ENCODE data around the gene PARD3. TPM values are rescaled to one million over a fixed set of nuclear protein-coding genes. Genes with fewer than 3 reads are reported as not detected.

PARD3 gene
- total and polyA plus RNA-seq, 10 of the 15 experiments (the other 5 are each of a cell fraction or from before 2014, with no cell fraction given) = 2.6 to 43.1 (median 13.9) TPM

DNA sequence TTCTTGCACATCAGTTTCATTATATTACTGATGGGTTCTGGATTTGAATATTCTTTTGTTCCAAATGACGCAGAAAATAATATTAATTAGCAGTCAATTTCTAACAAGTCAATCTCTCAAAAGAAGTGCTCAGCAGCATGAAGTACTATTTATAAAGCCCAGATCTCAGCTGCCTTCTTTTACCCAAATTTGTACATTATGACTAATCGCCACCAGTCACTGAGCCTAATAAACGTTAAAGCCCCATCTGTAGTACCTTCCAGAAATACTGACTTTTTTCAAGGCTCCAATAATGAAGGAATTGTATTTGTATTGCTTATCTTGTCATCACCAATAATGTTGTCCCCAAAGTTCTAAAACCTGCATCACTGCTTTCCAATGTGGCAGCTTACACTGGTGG lies 540.2 kb downstream of the PARD3 start (continued):
- no peak for TF ChIP-seq REST (IDR thresholded peaks at IDR 0.05; ENCODE audit: low read depth, low read length)

- no peak for FAIRE-seq
- H3K4me1 ChIP-seq (ENCODE audit: control insufficient read depth, insufficient read depth, low read length) = no peaks in the 10 kb centered on the region
- H3K9me3 ChIP-seq (replicated peaks; ENCODE audit: control insufficient read depth, insufficient read depth, low read length) = no peaks in the 10 kb centered on the region
- ChIA-PET RAD21 (ENCODE audit: unreplicated experiment) (interaction anchor here (1.4 kb wide), 1 partner anchor 30 kb away, joined by 3 read pairs; no protein-coding TSS in a partner anchor), POLR2A (no interaction called here), CTCF (interaction anchor here (0.7 to 2.2 kb wide), 4 partner anchors 9 to 48 kb away, joined by 3 to 7 read pairs (median 4); no protein-coding TSS in a partner anchor), SMC1A (ENCODE audit: uncharacterized antibody, unreplicated experiment) (interaction anchor here (0.6 to 2.8 kb wide), 8 partner anchors 9 to 365 kb away, joined by 3 to 9 read pairs (median 4); no protein-coding TSS in a partner anchor)
- no peak overlapping the region for H3K27ac ChIP-seq (ENCODE audit: control insufficient read depth, insufficient read depth)
- peak; percentile 31; the same call in 2 of the 3 replicates for ATAC-seq
- no peaks in the 10 kb centered on the region for H4K20me1 ChIP-seq (ENCODE audit: control insufficient read depth, insufficient read depth)
- H3K79me2 ChIP-seq (ENCODE audit: control insufficient read depth, insufficient read depth, low read length) = no peaks in the 10 kb centered on the region
- in situ Hi-C loops (cut with MboI) (no loop called here), intact Hi-C loops (cut with micrococcal nuclease; ENCODE audit: unreplicated experiment) (no loop called here)
- H3K36me3 ChIP-seq (ENCODE audit: control insufficient read depth in 2 of 2, insufficient read depth in 2 of 2, low read length in 1 of 2) = no peaks in the 10 kb centered on the region
- no peak overlapping the region for H3K9ac ChIP-seq (ENCODE audit: control insufficient read depth, insufficient read depth, low read length)
- H3K4me3 ChIP-seq = no peak overlapping the region
- no peak overlapping the region for H3K4me2 ChIP-seq (ENCODE audit: control insufficient read depth, insufficient read depth)
- no peak for DNase-seq (ENCODE audit: low read depth, low spot score)
- H2AFZ ChIP-seq (ENCODE audit: control insufficient read depth, low read depth, low read length) = no peak overlapping the region
- no peak for TF ChIP-seq POLR2A (IDR thresholded peaks at IDR 0.05; ENCODE audit: low read depth, low read length)
- no peak for TF ChIP-seq BCL11A (IDR thresholded peaks at IDR 0.05; ENCODE audit: low read depth, low read length)
- TF ChIP-seq FOS (IDR thresholded peaks at IDR 0.05; ENCODE audit: borderline replicate concordance, extremely low read depth, insufficient read length) = no peak
- no peak for TF ChIP-seq BCL3 (IDR thresholded peaks at IDR 0.05; ENCODE audit: borderline replicate concordance, insufficient read depth, low read depth, low read length, poor library complexity, severe bottlenecking)
- H3K27me3 ChIP-seq (replicated peaks in 1 of 2; ENCODE audit: control insufficient read depth in 2 of 2, insufficient read depth in 2 of 2, low read length in 1 of 2) = no peaks in the 10 kb centered on the region
- no TSS peak for BruUV-seq (replicated peaks)
- 43% methylated on average over 1 of the region's 1 CpG for WGBS (ENCODE audit: insufficient coverage, insufficient replicate concordance, low lambda C conversion rate, missing lambda C conversion rate)
These were observed 541.8 kb downstream of the PARD3 start for GRCh38 chr10:34273340-34273739.

Data from GM12878 (cell line).